Measurements from ENCODE around the gene CAB39L. TPM values are rescaled to one million over a fixed set of nuclear protein-coding genes. Genes with fewer than 3 reads are reported as not detected.

CAB39L gene
- total and polyA plus RNA-seq, 9 of the 15 experiments (the other 6 are each of a cell fraction or from before 2014, with no cell fraction given): 1.1 to 4.2 (median 2.6) TPM

DNA sequence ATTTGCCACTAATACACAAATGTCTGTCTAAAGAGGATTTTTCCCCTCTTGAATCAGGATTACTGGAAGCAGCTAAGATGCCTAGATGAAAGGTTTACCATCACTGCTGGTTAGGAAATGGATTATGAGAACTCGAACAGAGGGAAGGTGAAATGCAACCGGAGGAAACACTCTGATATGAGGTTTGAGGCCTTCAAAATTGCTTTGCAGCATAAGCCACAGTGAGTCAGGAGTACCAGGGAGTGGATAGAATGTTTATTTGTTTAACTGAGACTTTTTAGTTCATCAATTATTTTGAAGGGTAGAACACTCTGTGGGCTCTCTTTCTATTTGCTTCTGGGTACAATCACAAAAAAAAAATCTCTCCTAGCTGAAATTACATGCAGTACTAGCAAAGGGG lies 178.0 kb downstream of the CAB39L start:
- no peak for ATAC-seq
- no peaks in the 10 kb centered on the region for H3K9me3 ChIP-seq (replicated peaks; ENCODE audit: control insufficient read depth, insufficient read depth, low read depth, low read length)
- H2AFZ ChIP-seq (ENCODE audit: low read depth, low read length): no peak overlapping the region
- BruUV-seq (replicated peaks): no TSS peak
- peaks cover 1% of the 10 kb centered on the region; the same call in 2 of the 3 replicates for H3K36me3 ChIP-seq (ENCODE audit: control insufficient read depth, insufficient read depth, low read length)
- no peaks in the 10 kb centered on the region for H3K9me1 ChIP-seq (ENCODE audit: control insufficient read depth, insufficient read depth, low read length)
- POLR2A ChIA-PET: interaction anchor here (0.7 to 0.9 kb wide), 2 partner anchors 18 to 300 kb away, joined by 3 to 4 read pairs; partner anchors contain the start of gene CDADC1
- H4K20me1 ChIP-seq (replicated peaks; ENCODE audit: control insufficient read depth, insufficient read depth, low read length): no peaks in the 10 kb centered on the region
- H3K4me3 ChIP-seq: no peak overlapping the region
- H3K4me2 ChIP-seq (ENCODE audit: insufficient read depth, low read length): no peak overlapping the region
- in situ Hi-C loops (cut with MboI) (no loop called here), intact Hi-C loops (cut with micrococcal nuclease) (no loop called here)
- H3K9ac ChIP-seq (ENCODE audit: insufficient read depth in 1 of 2, low read depth in 2 of 2, low read length in 2 of 2): no peak overlapping the region
- H3K27me3 ChIP-seq (ENCODE audit: control insufficient read depth in 2 of 2, insufficient read depth in 2 of 2, low read length in 2 of 2): no peaks in the 10 kb centered on the region
- TF ChIP-seq ZNF764 (CRISPR knock-in tag; IDR thresholded peaks at IDR 0.05; ENCODE audit: low read depth): no peak
- TF ChIP-seq FOXJ2 (tag; IDR thresholded peaks at IDR 0.05): no peak
- no peak for TF ChIP-seq YBX1 (IDR thresholded peaks at IDR 0.05)
- TF ChIP-seq MIER1 (IDR thresholded peaks at IDR 0.05; ENCODE audit: low read depth): no peak
- no peak for TF ChIP-seq TARDBP (IDR thresholded peaks at IDR 0.05)
- CTCF ChIA-PET (ENCODE audit: low intra/inter-chr PET ratio): no interaction called here
- FAIRE-seq: no peak
- WGBS (ENCODE audit: insufficient coverage, low coverage, missing lambda C conversion rate): 64% methylated on average over 2 of the region's 2 CpGs
- H3K79me2 ChIP-seq (ENCODE audit: control insufficient read depth, insufficient read depth, low read length): no peaks in the 10 kb centered on the region
- no peaks in the 10 kb centered on the region for H3K4me1 ChIP-seq (replicated peaks in 1 of 2; ENCODE audit: control insufficient read depth in 2 of 2, insufficient read depth in 2 of 2, low read length in 2 of 2)
- no peak overlapping the region for H3K27ac ChIP-seq (ENCODE audit: extremely low read depth, low read depth, low read length)
- DNase-seq (ENCODE audit: extremely low read depth in 1 of 4, low spot score in 3 of 4): no peak

DNA sequence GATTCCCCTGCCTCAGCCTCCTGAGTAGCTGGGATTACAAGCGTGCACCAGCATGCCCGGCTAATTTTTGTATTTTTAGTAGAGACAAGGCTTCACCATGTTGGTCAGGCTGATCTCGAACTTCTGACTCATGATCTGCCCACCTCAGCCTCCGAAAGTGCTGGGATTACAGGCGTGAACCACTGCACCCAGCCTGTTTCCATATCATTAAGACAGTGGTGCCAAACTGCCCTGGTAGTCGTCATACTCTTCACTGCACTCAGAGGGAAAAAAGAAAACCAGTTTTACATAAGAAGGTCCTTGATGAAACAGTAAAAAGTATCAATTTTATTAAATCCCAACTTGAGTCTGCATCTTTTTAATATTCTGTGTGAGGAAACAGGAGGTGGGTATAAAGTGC lies 181.2 kb downstream of the CAB39L start:
- WGBS (ENCODE audit: insufficient coverage, low coverage, missing lambda C conversion rate): 88% methylated on average over 5 of the region's 6 CpGs
- intact Hi-C loops (cut with micrococcal nuclease): no loop called here
- DNase-seq (ENCODE audit: extremely low read depth in 1 of 4, low spot score in 3 of 4) (no peak), ATAC-seq (no peak), FAIRE-seq (no peak)
- Histone ChIP-seq H4K20me1 (replicated peaks; ENCODE audit: control insufficient read depth, insufficient read depth, low read length) (no peaks in the 10 kb centered on the region), H3K9ac (ENCODE audit: insufficient read depth in 1 of 2, low read depth in 2 of 2, low read length in 2 of 2) (no peak overlapping the region), H3K4me3 (no peak overlapping the region), H3K36me3 (ENCODE audit: control insufficient read depth, insufficient read depth, low read length) (peaks cover 15% of the 10 kb centered on the region; the same call in 2 of the 3 replicates), H2AFZ (ENCODE audit: low read depth, low read length) (no peak overlapping the region), H3K4me1 (replicated peaks in 1 of 2; ENCODE audit: control insufficient read depth in 2 of 2, insufficient read depth in 2 of 2, low read length in 2 of 2) (no peaks in the 10 kb centered on the region), H3K27ac (ENCODE audit: extremely low read depth, low read depth, low read length) (no peak overlapping the region), H3K4me2 (ENCODE audit: insufficient read depth, low read length) (no peak overlapping the region), H3K79me2 (ENCODE audit: control insufficient read depth, insufficient read depth, low read length) (no peaks in the 10 kb centered on the region), H3K9me3 (replicated peaks; ENCODE audit: control insufficient read depth, insufficient read depth, low read depth, low read length) (no peaks in the 10 kb centered on the region), H3K27me3 (ENCODE audit: control insufficient read depth in 2 of 2, insufficient read depth in 2 of 2, low read length in 2 of 2) (no peaks in the 10 kb centered on the region), H3K9me1 (ENCODE audit: control insufficient read depth, insufficient read depth, low read length) (no peaks in the 10 kb centered on the region)
- no TSS peak for BruUV-seq (replicated peaks)
- ChIA-PET POLR2A (interaction anchor here (0.7 to 1.1 kb wide), 3 partner anchors 9 to 348 kb away, joined by 3 read pairs; no protein-coding TSS in a partner anchor), CTCF (ENCODE audit: low intra/inter-chr PET ratio) (no interaction called here)
- in situ Hi-C loops (cut with MboI): no loop called here
- TF ChIP-seq TBL1XR1 (IDR thresholded peaks at IDR 0.05; ENCODE audit: low read length in 2 of 2) (no peak), TRIM28 (IDR thresholded peaks at IDR 0.05) (no peak), FUS (optimal IDR thresholded peaks at IDR 0.05; ENCODE audit: low read depth, low read length) (no peak), MEF2D (tag; conservative IDR thresholded peaks at IDR 0.05; ENCODE audit: low read depth) (no peak), CBX1 (IDR thresholded peaks at IDR 0.05; ENCODE audit: low read depth) (no peak)
- TF ChIP-seq, protein P1, sequence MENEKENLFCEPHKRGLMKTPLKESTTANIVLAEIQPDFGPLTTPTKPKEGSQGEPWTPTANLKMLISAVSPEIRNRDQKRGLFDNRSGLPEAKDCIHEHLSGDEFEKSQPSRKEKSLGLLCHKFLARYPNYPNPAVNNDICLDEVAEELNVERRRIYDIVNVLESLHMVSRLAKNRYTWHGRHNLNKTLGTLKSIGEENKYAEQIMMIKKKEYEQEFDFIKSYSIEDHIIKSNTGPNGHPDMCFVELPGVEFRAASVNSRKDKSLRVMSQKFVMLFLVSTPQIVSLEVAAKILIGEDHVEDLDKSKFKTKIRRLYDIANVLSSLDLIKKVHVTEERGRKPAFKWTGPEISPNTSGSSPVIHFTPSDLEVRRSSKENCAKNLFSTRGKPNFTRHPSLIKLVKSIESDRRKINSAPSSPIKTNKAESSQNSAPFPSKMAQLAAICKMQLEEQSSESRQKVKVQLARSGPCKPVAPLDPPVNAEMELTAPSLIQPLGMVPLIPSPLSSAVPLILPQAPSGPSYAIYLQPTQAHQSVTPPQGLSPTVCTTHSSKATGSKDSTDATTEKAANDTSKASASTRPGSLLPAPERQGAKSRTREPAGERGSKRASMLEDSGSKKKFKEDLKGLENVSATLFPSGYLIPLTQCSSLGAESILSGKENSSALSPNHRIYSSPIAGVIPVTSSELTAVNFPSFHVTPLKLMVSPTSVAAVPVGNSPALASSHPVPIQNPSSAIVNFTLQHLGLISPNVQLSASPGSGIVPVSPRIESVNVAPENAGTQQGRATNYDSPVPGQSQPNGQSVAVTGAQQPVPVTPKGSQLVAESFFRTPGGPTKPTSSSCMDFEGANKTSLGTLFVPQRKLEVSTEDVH (IDR thresholded peaks at IDR 0.05; ENCODE audit: low read depth, partially characterized antibody): no peak

Measured in K562 (cell line).